GM10248 (cell line): ENCODE measurements around the gene CTDSPL.
"Not testable (repeated sequence)": the region's sequence is repeated elsewhere in the genome, so short reads cannot be mapped to it uniquely, and the experiment has no call there.

Source experiments
- CTCF ChIA-PET: fragments of 300-600 bp; sonication (Branson Sonifier 250); formaldehyde crosslinking; extraction: SDS; loops from one replicate; lab custom pipeline; 2021; ENCODE audit warnings: antibody characterized with exemption; lab: Yijun Ruan, JAX
- POLR2A ChIA-PET: fragments of 350-650 bp; sonication (Branson Sonifier 250); formaldehyde crosslinking; extraction: SDS; loops from one replicate; lab custom pipeline; 2020; ENCODE audit warnings: antibody characterized with exemption; lab: Yijun Ruan, JAX
- DNase-seq: peaks from one replicate; pipeline ENCODE4 v3.0.0; 2012; ENCODE audit errors: extremely low spot score
- CTCF ChIP-seq: IDR thresholded peaks from 2 replicates; pipeline ENCODE4 v1.5.1; 2012; ENCODE audit warnings: mild to moderate bottlenecking, low read depth; ENCODE audit errors: extremely low read depth, missing control alignments, control extremely low read depth

Gene CTDSPL

GRCh38 chr3:38029400-38030125 is 167.9 kb downstream of the CTDSPL start, which contains the start of gene PLCD1:
Gene PLCD1 (minus strand): TSS chr3:38029642. CDS start chr3:38029539, 103 bp downstream.
- no peak for DNase-seq
- ChIA-PET CTCF (interaction anchor here (1.0 kb wide), 1 partner anchor 12 kb away, joined by 3 read pairs; no protein-coding TSS in a partner anchor), POLR2A (no interaction called here)
- TF ChIP-seq CTCF, result no peak

- ChIA-PET CTCF (interaction anchor here (0.9 to 1.0 kb wide), 2 partner anchors 11 to 63 kb away, joined by 3 read pairs; no protein-coding TSS in a partner anchor), POLR2A (no interaction called here)
- TF ChIP-seq CTCF, result no peak
- DNase-seq, result no peak
These were observed 168.7 kb downstream of the CTDSPL start for GRCh38 chr3:38030126-38031021.

GRCh38 chr3:38031022-38031994 is 169.6 kb downstream of the CTDSPL start:
- DNase-seq, result no peak
- POLR2A ChIA-PET, result interaction anchor here (0.6 kb wide), 1 partner anchor 891 kb away, joined by 3 read pairs; no protein-coding TSS in a partner anchor
- TF ChIP-seq CTCF, result no peak
- CTCF ChIA-PET, result interaction anchor here (0.9 to 1.6 kb wide), 3 partner anchors 10 to 64 kb away, joined by 3 read pairs; no protein-coding TSS in a partner anchor

GRCh38 chr3:38032328-38032865 is 170.7 kb downstream of the CTDSPL start:
- CTCF ChIA-PET, result interaction anchor here (1.6 kb wide), 1 partner anchor 58 kb away, joined by 3 read pairs; no protein-coding TSS in a partner anchor
- no peak for TF ChIP-seq CTCF
- DNase-seq, result no peak
- POLR2A ChIA-PET, result no interaction called here

- POLR2A ChIA-PET, DNase-seq: not testable (repeated sequence)
- CTCF ChIA-PET, result interaction anchor here (1.8 to 2.4 kb wide), 2 partner anchors 37 to 59 kb away, joined by 5 to 6 read pairs; no protein-coding TSS in a partner anchor
These were observed 171.9 kb downstream of the CTDSPL start for GRCh38 chr3:38033586-38033985.
